Activated CD4-positive, alpha-beta T cell treated with anti-CD3 and anti-CD28 coated beads, Interleukin-2, amount 50 U/mL, for 24 hours (primary cell): ENCODE data around the gene KLHL35.

ENCODE experiments used
- DNase-seq, 2 donors: peaks; one replicate each; pipeline ENCODE4 v3.0.0-alpha.2; 2020; ENCODE audit warnings: low read depth in 1 of 2, low spot score in 1 of 2

KLHL35 gene

DNA sequence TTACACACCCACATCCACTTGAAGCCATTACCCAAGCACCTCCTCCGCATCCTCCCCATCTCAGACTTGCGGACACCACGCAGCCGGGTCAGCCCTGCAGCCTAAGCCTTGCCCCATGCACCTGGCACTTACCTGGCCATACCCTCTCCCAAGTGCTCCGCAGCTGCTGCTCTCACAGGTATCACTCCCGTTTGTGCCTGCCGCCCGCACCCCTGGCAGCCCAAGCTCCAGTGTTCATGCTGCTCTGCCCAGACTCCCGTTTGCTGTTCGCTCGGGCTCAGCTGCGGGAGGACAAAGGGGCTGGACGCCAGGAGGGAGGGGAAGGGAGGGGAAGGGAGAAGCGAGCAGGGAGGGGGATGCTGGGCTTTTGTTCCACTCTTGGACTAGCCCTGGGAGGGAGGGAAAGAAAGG, at the start of gene KLHL35:
Gene KLHL35 (minus strand): TSS at position 293 of the 411 bp plus-strand sequence. CDS start 2,574 bp downstream, outside the sequence.
- DNase-seq, result no peak

GRCh38 chr11:75481922-75482606, 49.1 kb upstream of the KLHL35 start:
- DNase-seq, result no peak

DNA sequence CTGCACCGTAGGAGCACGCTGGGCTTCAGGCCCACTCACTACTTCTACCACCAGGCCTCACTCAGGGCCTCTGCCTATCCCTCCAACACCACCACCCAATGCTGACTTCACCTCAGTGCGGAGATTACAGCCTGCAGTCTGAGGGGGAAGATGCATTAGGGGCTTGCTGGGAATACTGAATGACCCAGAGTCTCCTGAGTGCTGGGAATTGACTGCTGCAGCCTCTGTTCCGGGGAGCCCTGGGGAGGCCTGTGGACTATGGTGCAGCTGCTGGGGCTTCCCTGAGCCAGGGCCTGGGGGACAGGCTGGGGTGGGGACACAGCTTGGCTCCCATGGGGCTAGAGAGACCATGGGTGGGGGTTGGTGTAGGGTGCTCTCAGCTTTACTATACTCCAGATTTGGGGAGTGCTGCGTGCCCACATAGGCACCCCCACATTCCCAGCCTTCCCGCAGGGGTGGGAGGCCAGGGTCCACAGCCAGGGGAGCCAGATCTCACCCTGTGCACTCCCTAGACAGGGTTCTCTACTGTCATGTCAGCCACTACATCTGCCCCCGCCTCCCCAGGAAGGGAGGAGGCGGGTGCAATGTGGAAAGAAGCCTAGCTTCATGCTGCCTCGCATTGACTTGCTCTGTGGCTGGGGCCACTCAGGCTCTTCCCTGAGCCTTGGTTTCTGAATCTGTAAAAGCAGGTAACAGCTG, 48.4 kb upstream of the KLHL35 start:
- DNase-seq, result no peak

DNA sequence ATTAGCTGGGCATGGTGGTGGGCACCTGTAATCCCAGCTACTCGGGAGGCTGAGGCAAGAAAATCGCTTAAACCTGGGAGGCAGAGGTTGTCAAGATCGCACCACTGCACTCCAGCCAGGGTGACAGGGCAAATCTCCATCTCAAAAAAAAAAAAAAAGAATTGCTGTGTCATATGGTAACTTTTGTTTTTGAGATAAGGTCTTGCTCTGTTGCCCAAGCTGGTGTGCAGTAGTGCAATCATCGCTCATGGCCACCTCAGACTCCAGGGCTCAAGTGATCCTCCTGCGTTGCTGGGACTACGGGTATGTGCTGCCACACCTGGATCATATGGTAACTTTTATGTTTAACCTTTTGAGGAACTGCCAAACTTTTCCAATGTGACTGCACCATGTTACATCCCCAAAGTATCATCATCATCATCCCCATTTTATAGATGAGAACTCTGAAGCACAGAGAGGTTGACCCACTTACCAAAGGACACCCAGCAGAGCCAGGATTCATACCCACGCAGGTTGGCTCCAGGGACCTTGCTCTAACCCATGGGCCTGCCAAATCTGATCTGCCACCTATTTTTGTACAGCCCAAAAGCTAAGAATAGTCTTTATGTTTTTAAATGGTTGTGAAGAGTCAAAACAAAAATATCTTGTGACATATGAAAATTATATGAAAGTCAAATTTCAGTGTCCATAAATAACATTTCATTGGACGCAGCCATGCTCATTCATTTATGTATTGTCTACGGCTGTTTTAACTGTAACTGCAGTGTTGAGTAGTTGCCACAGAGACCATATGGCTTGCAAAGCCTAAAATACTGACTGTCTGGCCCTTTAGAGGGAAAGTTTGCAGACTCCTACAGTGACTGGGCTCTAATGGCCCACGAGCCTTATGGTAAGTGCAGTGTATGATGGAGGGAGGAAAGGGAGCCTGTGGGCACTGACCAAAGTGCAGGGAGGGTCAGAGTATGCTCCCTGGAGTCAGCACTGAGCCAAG, 47.5 kb upstream of the KLHL35 start:
- DNase-seq, result no peak

- no peak for DNase-seq
These were observed 46.7 kb upstream of the KLHL35 start for GRCh38 chr11:75479597-75480145.

GRCh38 chr11:75478783-75479596, 46.0 kb upstream of the KLHL35 start:
- DNase-seq, result no peak

DNA sequence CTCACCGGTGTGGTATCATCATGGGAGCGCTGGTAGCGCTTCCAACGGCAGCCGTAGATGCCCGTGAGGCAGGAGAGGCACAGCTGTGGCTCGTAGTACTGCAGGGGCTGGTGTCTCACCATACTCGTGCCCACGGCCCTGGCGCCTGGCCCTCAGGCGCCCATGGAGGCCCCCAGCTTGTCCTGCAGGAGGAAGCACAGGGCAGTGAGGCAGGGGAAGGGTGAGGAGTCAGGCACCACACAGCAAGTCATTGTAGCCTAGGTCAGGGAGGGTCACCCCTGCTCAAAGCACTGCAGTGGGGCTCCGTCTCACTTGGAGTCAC, 44.6 kb upstream of the KLHL35 start:
- no peak for DNase-seq

- no peak for DNase-seq
These were observed 44.0 kb upstream of the KLHL35 start for GRCh38 chr11:75476739-75477613.

- DNase-seq, result no peak
These were observed 43.0 kb upstream of the KLHL35 start for GRCh38 chr11:75475767-75476650.

DNA sequence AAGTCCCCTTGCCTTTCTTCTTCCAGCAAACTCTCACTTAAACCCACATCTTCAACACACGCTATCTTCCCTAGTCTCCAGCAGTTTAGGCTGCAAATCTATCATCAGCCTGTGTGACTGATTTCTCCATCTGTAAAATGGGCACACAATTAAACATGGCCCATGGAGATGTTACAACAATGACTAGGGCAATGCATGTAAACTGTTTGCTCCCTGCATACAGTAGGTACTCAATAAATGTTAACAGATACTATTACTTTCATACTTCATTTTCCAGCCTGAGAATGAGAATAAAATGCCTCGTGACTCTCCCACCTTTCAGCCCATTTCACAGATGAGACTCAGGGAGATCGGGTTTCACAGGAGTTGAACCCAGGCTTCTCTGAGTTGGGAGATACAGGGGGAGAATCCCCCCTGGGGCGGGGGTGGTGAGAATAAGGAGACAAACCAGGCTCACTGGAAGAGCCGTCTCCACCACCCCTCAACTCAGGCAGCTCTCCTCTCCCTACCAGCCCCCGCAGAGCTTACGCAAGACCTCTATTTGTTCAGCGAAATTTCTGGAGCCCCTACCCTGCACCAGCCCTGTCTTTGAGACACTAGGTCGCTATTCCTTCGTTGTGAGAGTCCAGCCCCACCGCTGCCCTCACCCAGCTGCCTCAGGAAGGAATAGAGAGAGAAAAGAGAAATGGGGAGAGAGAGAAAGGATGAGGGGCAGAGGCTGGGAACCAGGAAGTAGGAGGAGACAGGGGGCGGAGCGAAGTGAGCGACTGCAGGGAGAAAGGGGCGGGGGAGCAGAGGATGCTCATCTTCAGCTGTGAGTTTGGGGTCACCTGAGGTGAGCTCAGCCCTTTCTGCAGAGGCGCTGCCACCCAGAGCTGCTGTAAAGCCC, 42.1 kb upstream of the KLHL35 start:
- peak in 1 of 2 donors; percentile 37 for DNase-seq

GRCh38 chr11:75474240-75474639, 41.2 kb upstream of the KLHL35 start:
- no peak for DNase-seq

DNA sequence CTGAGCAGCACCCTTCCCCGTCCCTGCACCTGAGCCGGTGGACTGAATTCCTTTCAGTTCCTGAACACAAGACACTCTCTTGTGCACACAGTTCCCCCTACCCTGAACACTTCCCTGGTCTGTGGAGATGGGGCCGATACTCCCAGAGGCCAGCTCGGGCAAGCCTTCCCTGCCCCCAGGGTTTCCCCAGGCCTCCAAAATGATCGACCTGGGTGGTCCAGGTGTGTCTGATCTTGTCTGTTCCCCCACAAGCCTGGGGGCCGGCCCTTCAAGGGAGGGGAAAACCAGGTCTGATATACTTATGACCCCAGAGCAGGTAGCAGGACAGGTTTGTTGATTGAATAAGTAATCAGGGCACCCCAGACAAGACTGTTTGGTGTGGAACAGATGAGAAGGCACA, 40.7 kb upstream of the KLHL35 start:
- no peak for DNase-seq

DNA sequence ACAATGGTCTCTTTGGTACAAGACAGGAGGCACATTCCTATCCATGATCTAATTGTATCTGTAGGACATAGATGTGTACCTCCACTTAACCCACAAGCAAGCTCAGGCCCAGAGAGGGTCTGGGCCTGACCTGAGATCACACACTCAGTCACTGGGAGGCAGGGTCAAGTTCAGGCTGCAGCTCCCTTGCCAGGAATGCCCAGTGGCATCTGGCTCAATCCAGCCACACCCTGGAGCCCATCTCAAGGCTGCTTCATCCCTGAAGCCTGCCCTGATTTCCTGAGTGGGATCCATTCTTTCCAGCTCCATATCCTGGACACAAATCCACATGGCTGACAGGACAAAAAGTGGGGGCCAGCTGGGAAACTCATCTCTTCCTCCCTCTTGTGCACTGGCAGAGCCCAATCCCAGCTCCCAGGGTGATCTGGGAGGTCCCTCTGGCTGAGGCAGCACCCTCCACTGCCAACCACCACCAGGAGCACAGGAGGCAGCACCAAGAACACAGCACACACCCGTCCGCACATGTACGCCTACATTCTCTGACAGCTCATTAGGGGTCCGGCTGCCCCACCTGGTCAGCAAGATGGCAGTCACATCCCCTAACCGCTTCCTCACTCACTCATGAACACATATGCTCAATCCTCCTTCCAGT, 39.2 kb upstream of the KLHL35 start:
- no peak for DNase-seq

DNA sequence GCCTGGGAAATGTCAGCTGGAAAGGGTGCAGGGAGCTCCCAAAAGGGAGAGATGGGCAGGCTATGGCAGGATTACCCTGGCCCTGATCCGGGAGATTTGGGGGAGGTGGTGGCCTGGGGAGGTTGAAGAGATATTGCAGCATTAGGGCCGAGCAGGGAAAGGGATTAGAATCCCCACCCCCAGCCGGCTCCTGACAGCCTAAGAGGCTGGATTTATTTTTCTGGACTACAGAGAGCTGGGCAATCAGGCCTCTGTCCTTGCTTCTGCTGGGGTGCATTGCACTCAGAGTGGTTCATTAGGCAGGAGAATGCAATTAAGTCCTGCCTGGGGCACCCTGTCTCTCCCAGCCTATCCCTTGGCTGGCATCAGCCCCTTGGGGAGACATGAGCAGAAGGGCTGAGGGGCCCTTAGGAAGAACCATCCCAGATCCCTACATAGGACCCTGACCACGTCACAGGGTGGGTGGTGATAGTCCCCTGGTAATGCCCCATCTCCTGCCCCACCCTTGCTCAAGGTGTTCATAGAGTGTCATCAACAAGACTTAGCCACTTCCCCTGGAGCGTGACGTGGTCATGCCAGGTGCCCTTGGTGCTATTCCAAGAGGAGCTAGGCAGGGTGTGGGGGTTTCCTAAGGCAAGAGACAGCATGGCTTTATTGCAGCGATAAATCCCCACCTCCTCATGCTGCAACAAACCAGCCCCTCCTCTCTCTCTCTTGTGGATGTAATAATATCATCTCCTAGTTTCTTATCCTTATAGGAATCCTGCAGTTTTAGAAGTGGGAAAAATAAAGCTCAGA, 38.4 kb upstream of the KLHL35 start:
- DNase-seq, result no peak

DNA sequence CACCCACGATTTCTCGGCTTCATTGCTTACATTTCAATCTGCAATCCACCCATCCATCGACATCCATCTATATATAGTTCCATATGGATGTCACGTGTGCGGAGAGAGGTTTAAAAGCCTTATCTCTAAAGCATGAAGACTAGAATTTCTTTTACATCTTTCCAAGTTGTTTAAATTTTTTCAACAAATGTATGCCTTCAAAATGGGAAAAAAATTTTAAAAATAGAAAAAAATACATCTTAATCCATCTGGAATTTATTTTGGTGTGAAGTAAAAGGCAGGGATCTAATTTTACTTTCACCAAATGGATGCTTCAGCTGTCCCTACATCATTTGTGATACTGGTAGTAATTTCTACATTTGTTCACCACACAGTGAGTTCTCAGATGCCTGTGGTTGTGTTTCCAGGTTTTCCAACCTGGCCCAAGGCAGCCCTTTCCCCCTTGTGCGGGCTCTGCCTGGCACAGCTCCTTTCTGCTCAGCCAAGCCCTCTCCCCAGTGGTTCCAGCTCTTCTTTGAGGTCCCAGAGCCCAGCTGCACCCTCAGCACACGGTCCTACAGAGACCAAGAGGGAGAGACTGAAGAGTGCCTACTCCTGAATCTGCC, 37.6 kb upstream of the KLHL35 start:
- DNase-seq, result no peak
